AG09319 (cell line): ENCODE data around the gene CST8.
"Not testable (repeated sequence)": the region's sequence is repeated elsewhere in the genome, so short reads cannot be mapped to it uniquely, and the experiment has no call there.

Experiments
- DNase-seq: peaks from one replicate; pipeline ENCODE4 v3.0.0-alpha.2; 2010; ENCODE audit warnings: low read depth; ENCODE audit errors: extremely low read depth
- CTCF ChIP-seq: IDR thresholded peaks from 2 replicates; pipeline ENCODE4 v1.5.1; 2011; ENCODE audit warnings: low read depth, mild to moderate bottlenecking, inconsistent platforms, low read length, moderate library complexity

The CST8 gene

GRCh38 chr20:23456409-23456808, 34.5 kb upstream of the CST8 start:
- TF ChIP-seq CTCF: no peak
- DNase-seq: no peak

- TF ChIP-seq CTCF: no peak
- DNase-seq: no peak
Observed at GRCh38 chr20:23456873-23457272, 34.0 kb upstream of the CST8 start.

GRCh38 chr20:23459461-23460150, 31.3 kb upstream of the CST8 start:
- no peak for TF ChIP-seq CTCF
- DNase-seq: no peak

GRCh38 chr20:23461180-23461579, 29.7 kb upstream of the CST8 start:
- TF ChIP-seq CTCF: no peak
- DNase-seq: no peak

- DNase-seq: not testable (repeated sequence)
Observed at GRCh38 chr20:23466961-23467360, 24.0 kb upstream of the CST8 start.

GRCh38 chr20:23472306-23472705, 18.6 kb upstream of the CST8 start:
- DNase-seq: not testable (repeated sequence)

- DNase-seq: not testable (repeated sequence)
Observed at GRCh38 chr20:23473293-23473692, 17.6 kb upstream of the CST8 start.

- DNase-seq: no peak
- no peak for TF ChIP-seq CTCF
Observed at GRCh38 chr20:23475395-23475794, 15.5 kb upstream of the CST8 start.

- no peak for DNase-seq
- no peak for TF ChIP-seq CTCF
Observed at GRCh38 chr20:23476015-23476754, 14.7 kb upstream of the CST8 start.
